Measurements from ENCODE around the gene ANTXR1.

DNA sequence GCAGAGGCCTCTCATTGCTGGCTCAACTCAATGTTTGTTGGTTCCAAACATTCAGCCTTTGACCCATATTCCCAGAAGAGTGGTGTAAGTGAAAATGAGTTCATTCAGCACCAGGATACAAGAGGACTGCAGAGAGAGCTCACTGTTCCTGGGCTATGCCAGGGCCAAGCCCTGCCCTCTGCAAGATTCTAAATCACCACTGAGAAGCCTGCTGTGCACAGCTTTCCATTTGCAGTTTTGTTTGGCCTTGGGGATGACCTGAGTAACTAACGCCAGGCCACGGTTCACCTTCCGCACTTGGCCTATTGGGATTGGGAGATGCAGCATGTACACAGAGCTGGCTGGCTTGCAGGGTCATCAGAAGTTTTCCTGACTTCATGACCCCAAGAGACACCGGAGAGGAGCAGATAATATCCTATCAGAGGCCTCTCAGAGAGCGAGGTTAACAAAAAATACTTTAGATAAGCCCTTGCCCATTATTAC lies 25.9 kb upstream of the ANTXR1 start:
- TF ChIP-seq EZH2 (IDR thresholded peaks at IDR 0.05; ENCODE audit: low read depth) = no peak
- TF ChIP-seq, protein P1, sequence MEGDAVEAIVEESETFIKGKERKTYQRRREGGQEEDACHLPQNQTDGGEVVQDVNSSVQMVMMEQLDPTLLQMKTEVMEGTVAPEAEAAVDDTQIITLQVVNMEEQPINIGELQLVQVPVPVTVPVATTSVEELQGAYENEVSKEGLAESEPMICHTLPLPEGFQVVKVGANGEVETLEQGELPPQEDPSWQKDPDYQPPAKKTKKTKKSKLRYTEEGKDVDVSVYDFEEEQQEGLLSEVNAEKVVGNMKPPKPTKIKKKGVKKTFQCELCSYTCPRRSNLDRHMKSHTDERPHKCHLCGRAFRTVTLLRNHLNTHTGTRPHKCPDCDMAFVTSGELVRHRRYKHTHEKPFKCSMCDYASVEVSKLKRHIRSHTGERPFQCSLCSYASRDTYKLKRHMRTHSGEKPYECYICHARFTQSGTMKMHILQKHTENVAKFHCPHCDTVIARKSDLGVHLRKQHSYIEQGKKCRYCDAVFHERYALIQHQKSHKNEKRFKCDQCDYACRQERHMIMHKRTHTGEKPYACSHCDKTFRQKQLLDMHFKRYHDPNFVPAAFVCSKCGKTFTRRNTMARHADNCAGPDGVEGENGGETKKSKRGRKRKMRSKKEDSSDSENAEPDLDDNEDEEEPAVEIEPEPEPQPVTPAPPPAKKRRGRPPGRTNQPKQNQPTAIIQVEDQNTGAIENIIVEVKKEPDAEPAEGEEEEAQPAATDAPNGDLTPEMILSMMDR (conservative IDR thresholded peaks at IDR 0.05) = no peak
